ENCODE data around the gene CPSF3.

DNA sequence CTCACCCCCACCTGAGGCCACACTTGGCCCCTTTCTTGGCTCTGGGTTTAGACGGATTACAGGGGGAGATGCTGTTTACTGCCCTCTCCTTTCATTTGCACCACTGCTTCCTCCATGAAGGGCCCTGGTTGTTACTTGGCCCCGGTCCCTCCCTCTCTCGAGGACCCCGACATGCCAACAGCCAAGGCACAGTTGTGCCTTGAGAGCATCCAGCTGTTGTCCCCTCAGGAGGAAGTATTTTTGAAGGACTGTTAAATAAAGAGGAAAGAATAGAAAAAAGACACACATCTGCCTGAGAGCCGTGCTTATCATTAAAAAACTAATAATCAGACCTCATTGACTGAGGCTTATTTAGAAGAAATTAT lies 44.1 kb upstream of the CPSF3 start:
- TF ChIP-seq, protein P1, sequence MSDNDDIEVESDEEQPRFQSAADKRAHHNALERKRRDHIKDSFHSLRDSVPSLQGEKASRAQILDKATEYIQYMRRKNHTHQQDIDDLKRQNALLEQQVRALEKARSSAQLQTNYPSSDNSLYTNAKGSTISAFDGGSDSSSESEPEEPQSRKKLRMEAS (IDR thresholded peaks at IDR 0.05) = no peak
- TF ChIP-seq, protein P2, sequence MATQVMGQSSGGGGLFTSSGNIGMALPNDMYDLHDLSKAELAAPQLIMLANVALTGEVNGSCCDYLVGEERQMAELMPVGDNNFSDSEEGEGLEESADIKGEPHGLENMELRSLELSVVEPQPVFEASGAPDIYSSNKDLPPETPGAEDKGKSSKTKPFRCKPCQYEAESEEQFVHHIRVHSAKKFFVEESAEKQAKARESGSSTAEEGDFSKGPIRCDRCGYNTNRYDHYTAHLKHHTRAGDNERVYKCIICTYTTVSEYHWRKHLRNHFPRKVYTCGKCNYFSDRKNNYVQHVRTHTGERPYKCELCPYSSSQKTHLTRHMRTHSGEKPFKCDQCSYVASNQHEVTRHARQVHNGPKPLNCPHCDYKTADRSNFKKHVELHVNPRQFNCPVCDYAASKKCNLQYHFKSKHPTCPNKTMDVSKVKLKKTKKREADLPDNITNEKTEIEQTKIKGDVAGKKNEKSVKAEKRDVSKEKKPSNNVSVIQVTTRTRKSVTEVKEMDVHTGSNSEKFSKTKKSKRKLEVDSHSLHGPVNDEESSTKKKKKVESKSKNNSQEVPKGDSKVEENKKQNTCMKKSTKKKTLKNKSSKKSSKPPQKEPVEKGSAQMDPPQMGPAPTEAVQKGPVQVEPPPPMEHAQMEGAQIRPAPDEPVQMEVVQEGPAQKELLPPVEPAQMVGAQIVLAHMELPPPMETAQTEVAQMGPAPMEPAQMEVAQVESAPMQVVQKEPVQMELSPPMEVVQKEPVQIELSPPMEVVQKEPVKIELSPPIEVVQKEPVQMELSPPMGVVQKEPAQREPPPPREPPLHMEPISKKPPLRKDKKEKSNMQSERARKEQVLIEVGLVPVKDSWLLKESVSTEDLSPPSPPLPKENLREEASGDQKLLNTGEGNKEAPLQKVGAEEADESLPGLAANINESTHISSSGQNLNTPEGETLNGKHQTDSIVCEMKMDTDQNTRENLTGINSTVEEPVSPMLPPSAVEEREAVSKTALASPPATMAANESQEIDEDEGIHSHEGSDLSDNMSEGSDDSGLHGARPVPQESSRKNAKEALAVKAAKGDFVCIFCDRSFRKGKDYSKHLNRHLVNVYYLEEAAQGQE (IDR thresholded peaks at IDR 0.05; ENCODE audit: low read depth) = no peak
- TF ChIP-seq YY1 (IDR thresholded peaks at IDR 0.05; ENCODE audit: low read depth) (no peak), CREB1 (IDR thresholded peaks at IDR 0.05; ENCODE audit: low read depth) (no peak), FOXM1 (IDR thresholded peaks at IDR 0.05; ENCODE audit: borderline replicate concordance, low read depth) (no peak), ZBTB7A (IDR thresholded peaks at IDR 0.05; ENCODE audit: low read depth) (no peak), TAF1 (IDR thresholded peaks at IDR 0.05; ENCODE audit: low read depth) (no peak), RAD21 (IDR thresholded peaks at IDR 0.05; ENCODE audit: low read depth) (no peak), EP300 (IDR thresholded peaks at IDR 0.05; ENCODE audit: borderline replicate concordance) (no peak), TCF12 (IDR thresholded peaks at IDR 0.05; ENCODE audit: low read depth) (no peak), EGR1 (IDR thresholded peaks at IDR 0.05) (no peak), CEBPB (IDR thresholded peaks at IDR 0.05) (no peak), TEAD4 (IDR thresholded peaks at IDR 0.05) (no peak)
- TF ChIP-seq, protein P3, sequence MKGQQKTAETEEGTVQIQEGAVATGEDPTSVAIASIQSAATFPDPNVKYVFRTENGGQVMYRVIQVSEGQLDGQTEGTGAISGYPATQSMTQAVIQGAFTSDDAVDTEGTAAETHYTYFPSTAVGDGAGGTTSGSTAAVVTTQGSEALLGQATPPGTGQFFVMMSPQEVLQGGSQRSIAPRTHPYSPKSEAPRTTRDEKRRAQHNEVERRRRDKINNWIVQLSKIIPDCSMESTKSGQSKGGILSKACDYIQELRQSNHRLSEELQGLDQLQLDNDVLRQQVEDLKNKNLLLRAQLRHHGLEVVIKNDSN (IDR thresholded peaks at IDR 0.05) = no peak

Measured in Ishikawa (cell line).